GM10847 (cell line): ENCODE measurements around the gene CPEB4.

Experiments
- POLR2A ChIP-seq: IDR thresholded peaks from 2 replicates; pipeline ENCODE4 v1.6.1; 2011; ENCODE audit not compliant: insufficient read length; ENCODE audit errors: extremely low read depth

Gene CPEB4

GRCh38 chr5:173888473-173889131 is 453 bp downstream of the CPEB4 start:
- TF ChIP-seq POLR2A: no peak

- TF ChIP-seq POLR2A: no peak
These were observed 2.2 kb downstream of the CPEB4 start for GRCh38 chr5:173890195-173890991.

- no peak for TF ChIP-seq POLR2A
These were observed 3.4 kb downstream of the CPEB4 start for GRCh38 chr5:173891308-173892116.

GRCh38 chr5:173893192-173893561 is 5.0 kb downstream of the CPEB4 start:
- TF ChIP-seq POLR2A: no peak

GRCh38 chr5:173895401-173896165 is 7.4 kb downstream of the CPEB4 start:
- TF ChIP-seq POLR2A: no peak

- TF ChIP-seq POLR2A: no peak
These were observed 8.5 kb downstream of the CPEB4 start for GRCh38 chr5:173896631-173897030.

- no peak for TF ChIP-seq POLR2A
These were observed 13.6 kb downstream of the CPEB4 start for GRCh38 chr5:173901705-173902104.

GRCh38 chr5:173902334-173902733 is 14.2 kb downstream of the CPEB4 start:
- no peak for TF ChIP-seq POLR2A

GRCh38 chr5:173902743-173903142 is 14.6 kb downstream of the CPEB4 start:
- TF ChIP-seq POLR2A: no peak

- no peak for TF ChIP-seq POLR2A
These were observed 15.4 kb downstream of the CPEB4 start for GRCh38 chr5:173903396-173904140.

GRCh38 chr5:173904151-173904550 is 16.0 kb downstream of the CPEB4 start:
- no peak for TF ChIP-seq POLR2A

- no peak for TF ChIP-seq POLR2A
These were observed 19.1 kb downstream of the CPEB4 start for GRCh38 chr5:173907284-173907683.

- no peak for TF ChIP-seq POLR2A
These were observed 19.7 kb downstream of the CPEB4 start for GRCh38 chr5:173907686-173908371.

GRCh38 chr5:173909199-173909598 is 21.1 kb downstream of the CPEB4 start:
- no peak for TF ChIP-seq POLR2A
